GM12874 (cell line): Measurements from ENCODE around the gene SMAD6.

Experiments
- CTCF ChIP-seq: IDR thresholded peaks from 2 replicates; pipeline ENCODE4 v1.5.1; 2011; ENCODE audit warnings: low read depth, mild to moderate bottlenecking, control low read depth, low read length, moderate library complexity; ENCODE audit not compliant: insufficient read depth

The SMAD6 gene

GRCh38 chr15:66815318-66815717, 113.3 kb downstream of the SMAD6 start:
- TF ChIP-seq CTCF, result no peak

GRCh38 chr15:66816201-66816600, 114.2 kb downstream of the SMAD6 start:
- no peak for TF ChIP-seq CTCF

- TF ChIP-seq CTCF, result no peak
Measured at GRCh38 chr15:66819084-66819483, 117.0 kb downstream of the SMAD6 start.

GRCh38 chr15:66820481-66821176, 118.6 kb downstream of the SMAD6 start:
- no peak for TF ChIP-seq CTCF

GRCh38 chr15:66821307-66821706, 119.3 kb downstream of the SMAD6 start:
- TF ChIP-seq CTCF, result no peak

- no peak for TF ChIP-seq CTCF
Measured at GRCh38 chr15:66822114-66822513, 120.1 kb downstream of the SMAD6 start.

- no peak for TF ChIP-seq CTCF
Measured at GRCh38 chr15:66822576-66822975, 120.5 kb downstream of the SMAD6 start.
